A549 (cell line): ENCODE measurements around the gene SNX19. TPM values are rescaled to one million over a fixed set of nuclear protein-coding genes. Genes with fewer than 3 reads are reported as not detected.

ENCODE experiments used
- ATAC-seq, 2 experiments: fragments of 200-7000 bp in 1 of 2; fragments of >200 bp in 1 of 2; cut with Nextera tagmentation in 1 of 2; cut with Tn5 transposase in 1 of 2; 3 replicates each; pipeline versions ENCODE4 v1.8.0 to v1.9.1; 2018 to 2020; ENCODE audit warnings: mild to moderate bottlenecking in 1 of 2, moderate library complexity in 1 of 2
- CTCF ChIA-PET: fragments of 300-600 bp; sonication (Branson Sonifier 250); formaldehyde crosslinking; extraction: SDS; loops from one replicate; lab custom pipeline; 2021; ENCODE audit warnings: antibody characterized with exemption, inconsistent platforms; lab: Yijun Ruan, JAX
- POLR2A ChIA-PET: fragments of 350-600 bp; formaldehyde crosslinking; extraction: SDS; loops from one replicate; lab custom pipeline; 2021; ENCODE audit warnings: antibody characterized with exemption, inconsistent platforms; lab: Yijun Ruan, JAX
- DNase-seq, 2 experiments: peaks; one replicate each; pipeline versions ENCODE4 v3.0.0 to v3.0.0-alpha.2; 2011 to 2016; ENCODE audit warnings: low read depth in 1 of 2, low spot score in 1 of 2
- FAIRE-seq: peaks from 2 replicates; lab custom pipeline; 2011; peaks lifted over from hg19 to GRCh38; lab: Jason Lieb, UNC
- H3K27ac ChIP-seq, 2 experiments: fragments of >200 bp; sonication (Bioruptor Twin); formaldehyde crosslinking; 3 replicates each; pipeline ENCODE4 v1.5.1; 2016 to 2017
- H3K4me1 ChIP-seq: fragments of >200 bp; sonication (Bioruptor Twin); formaldehyde crosslinking; 3 replicates; pipeline ENCODE4 v1.6.1; 2016
- H3K4me2 ChIP-seq: fragments of >200 bp; sonication (Bioruptor Twin); formaldehyde crosslinking; 3 replicates; pipeline ENCODE4 v1.6.1; 2016
- H3K4me3 ChIP-seq: fragments of >200 bp; sonication (Bioruptor Twin); formaldehyde crosslinking; 3 replicates; pipeline ENCODE4 v1.5.1; 2016
- H3K9me3 ChIP-seq: fragments of >200 bp; sonication (Bioruptor Twin); formaldehyde crosslinking; 3 replicates; pipeline ENCODE4 v1.6.1; 2016
- CBX8 ChIP-seq: fragments of 200-600 bp; sonication (generic); IDR thresholded peaks from 2 replicates; pipeline ENCODE4 v1.6.1; 2016
- CHD4 ChIP-seq: fragments of 200-600 bp; sonication (generic); IDR thresholded peaks from 2 replicates; pipeline ENCODE4 v1.6.1; 2016; ENCODE audit warnings: antibody characterized with exemption, mild to moderate bottlenecking, borderline replicate concordance
- CTCF ChIP-seq: fragments of >200 bp; sonication (Bioruptor Twin); formaldehyde crosslinking; IDR thresholded peaks from 3 replicates; pipeline ENCODE4 v1.5.1; 2016
- EHF ChIP-seq: fragments of 250-450 bp; sonication (Bioruptor Pico); IDR thresholded peaks from 2 replicates; pipeline ENCODE4 v1.5.0; 2020; ENCODE audit warnings: mild to moderate bottlenecking
- ELK1 ChIP-seq: fragments of 150-350 bp; IDR thresholded peaks from 2 replicates; pipeline ENCODE4 v1.6.1; 2014; ENCODE audit warnings: low read depth, mild to moderate bottlenecking, low read length
- ESRRA ChIP-seq: fragments of 150-350 bp; IDR thresholded peaks from 2 replicates; pipeline ENCODE4 v1.6.1; 2014; ENCODE audit warnings: mild to moderate bottlenecking, low read length, borderline replicate concordance
- FOSB ChIP-seq: fragments of 250-450 bp; sonication (Bioruptor Pico); IDR thresholded peaks from 2 replicates; pipeline ENCODE4 v1.5.0; 2020; ENCODE audit warnings: mild to moderate bottlenecking, moderate library complexity
- GATA3 ChIP-seq: IDR thresholded peaks from 2 replicates; pipeline ENCODE4 v1.6.1; 2012; ENCODE audit warnings: borderline replicate concordance
- HMGXB4 ChIP-seq: fragments of 250-450 bp; sonication (Bioruptor Pico); IDR thresholded peaks from 2 replicates; pipeline ENCODE4 v1.5.0; 2021; ENCODE audit warnings: mild to moderate bottlenecking, moderate library complexity, borderline replicate concordance
- HOXB13 ChIP-seq: fragments of 250-450 bp; sonication (Bioruptor Pico); IDR thresholded peaks from 2 replicates; pipeline ENCODE4 v1.5.0; 2020; ENCODE audit warnings: low read depth, mild to moderate bottlenecking, moderate library complexity
- HOXB5 ChIP-seq: fragments of 250-450 bp; sonication (Bioruptor Pico); IDR thresholded peaks from 2 replicates; pipeline ENCODE4 v1.5.0; 2020; ENCODE audit warnings: mild to moderate bottlenecking, moderate library complexity
- JUN ChIP-seq, 2 experiments: fragments of >200 bp; sonication (Bioruptor Twin); formaldehyde crosslinking; IDR thresholded peaks; 2 replicates in 1 of 2; 3 replicates in 1 of 2; pipeline ENCODE4 v1.6.1; 2016 to 2017
- KDM5A ChIP-seq: fragments of 200-600 bp; sonication (generic); IDR thresholded peaks from 2 replicates; pipeline ENCODE4 v1.6.1; 2016; ENCODE audit warnings: antibody characterized with exemption, mild to moderate bottlenecking
- MAX ChIP-seq: IDR thresholded peaks from 2 replicates; pipeline ENCODE4 v1.6.1; 2012
- MYC ChIP-seq: IDR thresholded peaks from 2 replicates; pipeline ENCODE4 v1.6.1; 2012; ENCODE audit warnings: mild to moderate bottlenecking, inconsistent platforms, low read length, improper control_type of control experiment, borderline replicate concordance
- NPAS2 ChIP-seq: fragments of 250-450 bp; sonication (Bioruptor Pico); IDR thresholded peaks from 2 replicates; pipeline ENCODE4 v1.8.0; 2022; ENCODE audit warnings: mild to moderate bottlenecking, moderate library complexity, borderline replicate concordance
- NR3C1 ChIP-seq: fragments of >200 bp; sonication (Bioruptor Twin); formaldehyde crosslinking; IDR thresholded peaks from 3 replicates; pipeline ENCODE4 v1.6.1; 2017
- PHF8 ChIP-seq: fragments of 200-600 bp; sonication (generic); IDR thresholded peaks from 2 replicates; pipeline ENCODE4 v1.6.1; 2016; ENCODE audit warnings: low read depth, mild to moderate bottlenecking, antibody characterized with exemption, moderate library complexity, borderline replicate concordance
- POLR2AphosphoS2 ChIP-seq: conservative IDR thresholded peaks from 2 replicates; pipeline ENCODE4 v1.6.1; 2012; ENCODE audit warnings: low read length, improper control_type of control experiment, inconsistent platforms
- RCOR1 ChIP-seq: fragments of 150-350 bp; IDR thresholded peaks from 2 replicates; pipeline ENCODE4 v1.6.1; 2014; ENCODE audit warnings: antibody characterized with exemption, low read length, low read depth
- REST ChIP-seq: fragments of 200-600 bp; sonication (generic); IDR thresholded peaks from 2 replicates; pipeline ENCODE4 v1.6.1; 2016; ENCODE audit warnings: antibody characterized with exemption, mild to moderate bottlenecking, moderate library complexity
- RFX5 ChIP-seq: fragments of 450-650 bp; IDR thresholded peaks from 2 replicates; pipeline ENCODE4 v1.7.1; 2014; ENCODE audit warnings: antibody characterized with exemption, mild to moderate bottlenecking, moderate library complexity
- RNF2 ChIP-seq: fragments of 200-600 bp; sonication (generic); IDR thresholded peaks from 2 replicates; pipeline ENCODE4 v1.6.1; 2016; ENCODE audit warnings: low read depth, mild to moderate bottlenecking, antibody characterized with exemption, moderate library complexity, borderline replicate concordance
- TFCP2L1 ChIP-seq: fragments of 250-450 bp; sonication (Bioruptor Pico); IDR thresholded peaks from 2 replicates; pipeline ENCODE4 v1.5.0; 2021; ENCODE audit warnings: mild to moderate bottlenecking
- TP53 ChIP-seq: fragments of 250-450 bp; sonication (Bioruptor Pico); IDR thresholded peaks from 2 replicates; pipeline ENCODE4 v1.5.0; 2021; ENCODE audit warnings: mild to moderate bottlenecking, moderate library complexity
- ZNF302 ChIP-seq: fragments of 250-450 bp; sonication (Bioruptor Pico); IDR thresholded peaks from 2 replicates; pipeline ENCODE4 v1.9.0; 2021; ENCODE audit warnings: inconsistent platforms, mild to moderate bottlenecking, moderate library complexity
- WGBS: methylation state at CpG from one replicate; pipeline ENCODE4 v1.1.6; 2017; ENCODE audit errors: missing lambda C conversion rate; 5-methylcytosine and 5-hydroxymethylcytosine counted together
- polyA plus RNA-seq, 4 experiments: library from polyadenylated mRNA; depleted of rRNA in 3 of 4; stranded (reverse); fragments of >200 nt; fragmentation: RNase III in 1 of 4; extraction: RNeasy Plus Mini Kit Qiagen cat#74134 plus additional on column Dnase treatment in 1 of 4; gene quantifications; 2 replicates in 3 of 4; 3 replicates in 1 of 4; pipeline ENCODE4 v1.2.3, GENCODE V29; 2011 to 2017

The SNX19 gene
- polyA plus RNA-seq, 2 of the 4 experiments (the other 2 are of a cell fraction): 13.4 to 26.7 TPM

- 0 out of 3 replicates have a peak, but pooled peaks cover 4% of the 10 kb centered on the region for H3K4me1 ChIP-seq
- POLR2A ChIA-PET: interaction anchor here (0.9 kb wide), 1 partner anchor 8 kb away, joined by 3 read pairs; no protein-coding TSS in a partner anchor
- no peak for TF ChIP-seq HOXB13 (CRISPR knock-in tag)
- no peak for TF ChIP-seq HMGXB4 (CRISPR knock-in tag)
- no peak for TF ChIP-seq POLR2AphosphoS2
- TF ChIP-seq CBX8: no peak
- no peak for TF ChIP-seq CHD4
- no peak for TF ChIP-seq NR3C1
- no peak for TF ChIP-seq MYC
- no peak for TF ChIP-seq KDM5A
- no peak for TF ChIP-seq MAX
- TF ChIP-seq REST: no peak
- no peak for TF ChIP-seq NPAS2 (CRISPR knock-in tag)
- TF ChIP-seq JUN (IDR thresholded peaks at IDR 0.05): no peak
- CTCF ChIA-PET: interaction anchor here (2.0 to 2.1 kb wide), 2 partner anchors 9 to 45 kb away, joined by 10 to 11 read pairs; partner anchors contain the start of gene SNX19
- H3K27ac ChIP-seq: no peak overlapping the region
- ATAC-seq: no peak
- H3K4me3 ChIP-seq: no peak overlapping the region
- no peaks in the 10 kb centered on the region for H3K9me3 ChIP-seq
- DNase-seq: no peak
- no peak for FAIRE-seq
- no peak overlapping the region for H3K4me2 ChIP-seq
Measured at GRCh38 chr11:130907229-130907628, 9.1 kb downstream of the SNX19 start.

- Histone ChIP-seq H3K4me2 (no peak overlapping the region), H3K4me3 (no peak overlapping the region), H3K27ac (no peak overlapping the region), H3K9me3 (no peaks in the 10 kb centered on the region), H3K4me1 (0 out of 3 replicates have a peak, but pooled peaks cover 4% of the 10 kb centered on the region)
- no peak for TF ChIP-seq ELK1
- no peak for TF ChIP-seq TFCP2L1 (CRISPR knock-in tag)
- no peak for TF ChIP-seq FOSB (CRISPR knock-in tag)
- no peak for TF ChIP-seq EHF (CRISPR knock-in tag)
- no peak for TF ChIP-seq PHF8
- TF ChIP-seq ZNF302: no peak
- TF ChIP-seq POLR2AphosphoS2: no peak
- TF ChIP-seq TP53 (CRISPR knock-in tag): no peak
- TF ChIP-seq JUN (IDR thresholded peaks at IDR 0.05): no peak
- no peak for TF ChIP-seq RFX5
- no peak for TF ChIP-seq RCOR1
- TF ChIP-seq GATA3: no peak
- TF ChIP-seq ESRRA: no peak
- no peak for TF ChIP-seq HOXB5 (CRISPR knock-in tag)
- no peak for TF ChIP-seq CTCF
- TF ChIP-seq RNF2: no peak
- ChIA-PET POLR2A (interaction anchor here (0.9 kb wide), 1 partner anchor 9 kb away, joined by 3 read pairs; no protein-coding TSS in a partner anchor), CTCF (interaction anchor here (2.0 to 4.1 kb wide), 3 partner anchors 9 to 45 kb away, joined by 10 to 20 read pairs (median 11); partner anchors contain the start of gene SNX19)
- no peak for DNase-seq
- WGBS: 77% methylated on average over 2 of the region's 2 CpGs
- no peak for FAIRE-seq
- no peak for ATAC-seq
Measured at GRCh38 chr11:130906616-130907015, 9.7 kb downstream of the SNX19 start.
